Measurements from ENCODE around the gene PRKAG1.

Gene PRKAG1

DNA sequence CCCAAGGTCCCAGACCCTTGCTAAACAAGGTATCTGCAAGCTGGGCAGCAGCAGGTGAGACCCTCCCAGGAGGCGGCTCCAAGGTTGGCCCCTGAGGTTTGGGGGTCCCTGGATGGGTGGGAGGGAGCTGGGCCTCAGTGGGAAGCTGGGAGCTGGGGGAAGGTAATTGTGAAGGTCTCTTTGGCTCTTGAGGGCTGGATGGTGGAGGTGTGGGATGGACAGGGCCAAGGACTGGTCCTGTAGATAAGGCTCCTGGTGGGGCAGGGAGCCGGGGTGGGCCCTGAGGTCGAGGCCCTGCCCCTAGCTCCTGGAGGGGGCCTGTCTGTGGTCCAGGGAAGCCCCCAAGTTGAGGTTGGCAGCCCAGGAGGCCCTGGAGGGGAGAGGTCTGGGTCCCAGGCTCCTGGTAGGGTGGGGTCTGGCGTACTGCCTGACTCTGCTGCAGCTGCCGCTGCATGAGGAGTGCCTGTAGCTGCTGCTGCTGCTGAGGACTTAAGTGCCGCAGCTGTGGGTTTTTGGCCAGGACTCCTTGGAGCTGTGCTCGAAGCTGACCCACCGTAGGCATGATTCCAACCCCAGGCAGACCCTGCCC lies 13.1 kb upstream of the PRKAG1 start:
- no peak for DNase-seq (ENCODE audit: low read depth)

DNA sequence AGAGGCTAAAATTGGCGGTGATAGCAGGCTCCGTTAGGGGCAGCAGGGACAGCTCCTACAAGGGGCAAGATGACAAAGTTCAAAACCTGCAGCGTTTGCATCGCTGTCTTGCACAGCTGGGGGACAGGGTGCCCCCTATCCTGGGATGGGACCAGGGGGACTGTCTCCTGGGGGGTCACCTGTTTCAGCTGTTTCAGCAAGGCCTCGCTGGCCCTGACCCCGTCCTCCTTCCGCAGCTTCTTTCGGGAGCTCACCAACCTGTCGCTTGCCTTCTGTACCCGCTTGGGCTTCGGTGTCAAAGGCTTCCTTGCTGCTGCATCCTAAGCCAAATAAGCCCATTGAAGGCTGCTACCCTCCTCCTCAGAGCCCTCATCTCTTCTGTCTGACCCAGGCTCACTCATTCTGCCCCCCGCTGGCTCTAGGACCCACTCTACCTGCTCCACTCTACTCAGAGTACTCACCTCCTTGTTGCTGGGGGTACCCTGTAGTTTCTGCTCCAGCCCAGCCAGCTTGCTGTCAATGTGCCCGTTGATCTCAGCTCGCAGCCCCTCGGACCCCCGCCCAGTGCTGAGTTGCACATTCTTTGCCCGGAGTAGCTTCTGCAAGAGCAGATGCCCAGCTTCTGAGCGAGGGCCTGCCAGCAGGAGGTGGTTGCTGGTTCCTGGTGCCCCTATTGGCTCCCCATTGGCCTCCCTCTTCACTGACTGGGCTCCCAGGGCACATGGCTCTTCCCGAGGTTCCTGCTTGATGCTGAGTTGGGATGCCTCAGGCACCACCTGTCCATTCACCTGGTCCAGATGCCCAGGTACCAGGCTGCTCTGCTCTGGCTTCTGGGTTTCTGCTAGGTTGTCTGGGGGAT lies 12.4 kb upstream of the PRKAG1 start:
- no peak for DNase-seq (ENCODE audit: low read depth)

DNA sequence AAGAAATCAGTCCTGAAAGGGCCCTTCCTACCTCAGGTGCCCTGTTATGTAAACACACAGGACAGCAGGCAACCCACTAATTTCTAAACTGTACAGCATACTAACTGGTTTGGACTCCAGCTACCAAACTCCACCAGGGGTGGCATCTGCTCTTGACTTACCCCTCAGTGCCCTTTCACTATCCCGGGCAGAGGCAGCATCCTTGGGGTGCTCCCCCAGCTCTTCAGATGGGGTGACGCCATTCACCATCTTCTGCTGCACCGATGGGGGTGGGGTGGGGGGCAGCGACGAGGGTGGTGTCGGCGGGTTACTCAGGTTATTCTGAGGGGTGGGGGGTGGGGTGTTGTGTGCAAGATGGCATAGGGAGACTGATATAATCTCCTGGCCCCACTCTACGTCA lies 11.5 kb upstream of the PRKAG1 start:
- no peak for DNase-seq (ENCODE audit: low read depth)

DNA sequence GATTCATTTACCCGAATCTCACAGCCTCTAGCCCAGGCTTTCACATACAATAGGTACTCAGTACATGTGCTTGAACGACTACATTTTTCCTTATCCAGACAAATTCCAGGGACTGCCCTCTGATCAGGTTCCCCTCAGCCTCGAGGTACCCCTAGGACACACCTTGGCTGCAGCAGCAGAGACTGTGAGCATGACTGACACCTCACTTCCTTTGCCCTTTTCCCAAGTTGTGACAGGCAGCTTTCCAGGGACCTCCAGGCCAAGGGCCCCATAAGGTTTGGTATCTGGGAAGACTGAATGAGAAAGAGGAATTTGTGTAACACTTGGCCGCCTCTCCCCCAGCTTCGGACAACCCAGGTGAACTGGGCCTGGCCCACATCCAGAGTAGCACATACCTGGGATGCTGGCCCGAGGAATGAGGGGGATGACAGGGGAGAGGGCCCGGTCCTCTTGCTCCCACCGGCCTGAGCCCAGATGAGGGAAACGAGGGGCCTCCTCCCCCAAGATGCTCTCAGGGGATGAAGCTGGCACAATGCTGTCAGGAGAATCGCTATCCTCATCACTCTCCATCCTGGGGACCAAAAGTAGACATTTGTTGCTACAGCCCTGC lies 10.2 kb upstream of the PRKAG1 start:
- no peak for DNase-seq (ENCODE audit: low read depth)

DNA sequence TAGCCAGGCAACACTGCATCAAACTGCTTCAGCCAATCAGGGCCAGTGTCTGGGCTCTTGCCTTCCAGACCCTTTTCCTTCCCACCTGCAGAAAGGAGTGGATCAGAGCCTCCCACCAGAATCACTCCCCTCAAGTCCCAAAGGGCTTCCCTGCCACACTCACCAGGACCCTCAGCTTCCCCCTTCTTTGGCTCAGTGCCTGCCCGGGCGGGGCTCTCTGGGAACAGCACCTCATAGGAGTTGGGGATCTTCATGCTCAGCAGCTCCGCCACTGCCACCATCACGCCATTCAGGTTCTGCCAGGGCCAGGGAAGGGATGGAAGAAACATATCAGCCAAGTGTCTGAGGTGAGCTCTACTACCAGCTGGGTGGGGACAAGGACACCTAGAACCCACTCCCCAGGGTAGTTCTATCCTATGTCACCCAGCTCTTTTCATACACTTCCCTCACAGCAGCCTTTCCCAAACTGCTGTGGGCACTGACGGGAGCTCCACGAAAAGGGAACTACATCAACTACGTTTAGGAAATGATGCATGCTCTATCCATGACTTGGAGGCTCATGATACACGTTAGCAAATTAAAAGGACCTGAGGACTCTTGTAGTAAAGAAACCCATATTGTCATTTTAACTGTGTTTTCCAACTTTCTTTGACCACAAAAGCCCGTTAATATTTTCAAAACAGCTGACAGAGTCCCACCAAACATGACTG lies 9.4 kb upstream of the PRKAG1 start:
- DNase-seq (ENCODE audit: low read depth) = no peak

DNA sequence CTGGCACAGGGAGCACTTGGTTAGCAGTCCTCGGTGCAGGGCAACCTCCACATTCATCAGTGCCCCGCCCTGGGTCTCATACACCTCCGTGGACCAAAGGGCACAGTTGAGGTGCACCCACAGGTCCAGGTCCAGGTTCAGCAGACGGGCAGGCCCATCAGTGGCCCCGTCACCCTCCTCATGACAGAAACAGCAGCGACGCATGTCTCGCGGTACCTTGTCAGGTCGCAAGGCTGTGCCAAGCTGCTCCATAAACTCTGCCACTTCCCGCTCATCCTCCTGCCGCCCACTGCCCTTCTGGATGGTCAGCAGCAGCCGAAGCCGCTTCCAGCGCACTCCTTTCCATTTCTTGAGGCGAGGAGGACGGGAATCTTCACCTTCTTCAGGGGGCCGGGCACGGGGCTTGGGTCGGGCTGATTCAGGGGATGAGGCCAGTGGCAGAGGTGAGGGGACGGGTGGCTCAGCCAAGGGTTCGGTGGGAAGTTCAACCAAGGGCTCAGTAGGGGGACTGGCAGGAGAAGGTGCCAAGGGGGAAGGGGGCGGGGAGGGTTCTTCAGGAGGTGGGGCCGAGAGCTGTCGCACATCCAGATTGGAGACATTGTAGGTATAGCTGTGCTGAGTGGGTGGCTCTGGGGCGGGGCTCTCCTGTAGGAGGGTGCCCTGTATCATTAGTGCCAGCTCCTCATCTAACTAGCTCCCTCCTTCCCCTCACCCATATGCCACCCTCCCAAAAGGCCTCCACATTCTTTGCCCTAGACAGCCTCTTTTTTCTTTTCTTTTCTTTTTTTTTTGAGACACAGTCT lies 8.3 kb upstream of the PRKAG1 start:
- DNase-seq (ENCODE audit: low read depth) = no peak

DNA sequence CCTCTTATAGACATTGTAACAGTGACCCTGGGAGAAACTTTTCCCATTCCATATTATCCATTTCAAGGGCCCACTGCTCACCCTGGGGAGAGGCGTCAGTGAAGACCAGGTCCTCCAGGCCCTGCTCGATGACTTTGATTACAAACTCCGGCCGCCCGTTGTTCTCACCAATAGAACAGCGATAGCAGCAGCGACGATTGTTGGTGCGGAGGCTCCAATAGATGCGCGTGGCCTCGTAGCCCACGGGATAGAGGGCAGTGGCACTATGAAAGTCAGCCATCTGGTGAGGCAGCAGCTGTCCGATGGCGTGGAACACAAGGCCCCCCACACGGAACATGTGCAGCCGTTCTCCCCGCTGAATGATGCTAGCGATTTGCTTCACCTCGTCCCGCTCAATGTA lies 7.5 kb upstream of the PRKAG1 start:
- no peak for DNase-seq (ENCODE audit: low read depth)

DNA sequence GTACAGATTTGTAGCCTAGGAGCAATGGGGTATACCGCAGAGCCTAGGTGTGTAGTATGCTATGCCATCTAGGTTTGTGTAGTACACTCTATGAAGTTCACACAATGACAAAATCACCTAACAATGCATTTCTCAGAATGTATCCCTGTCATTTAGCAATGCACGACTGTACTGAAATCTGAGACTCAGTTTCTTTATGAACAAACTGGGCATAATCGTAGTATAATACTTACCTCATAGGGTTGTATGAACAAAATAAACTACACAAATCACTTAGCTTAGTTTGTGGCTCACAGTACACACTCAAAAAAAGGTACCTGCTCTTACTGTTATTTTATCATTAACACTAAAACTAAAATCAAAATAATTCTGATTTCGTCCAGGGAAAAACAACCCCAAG lies 6.9 kb upstream of the PRKAG1 start:
- no peak for DNase-seq (ENCODE audit: low read depth)

DNA sequence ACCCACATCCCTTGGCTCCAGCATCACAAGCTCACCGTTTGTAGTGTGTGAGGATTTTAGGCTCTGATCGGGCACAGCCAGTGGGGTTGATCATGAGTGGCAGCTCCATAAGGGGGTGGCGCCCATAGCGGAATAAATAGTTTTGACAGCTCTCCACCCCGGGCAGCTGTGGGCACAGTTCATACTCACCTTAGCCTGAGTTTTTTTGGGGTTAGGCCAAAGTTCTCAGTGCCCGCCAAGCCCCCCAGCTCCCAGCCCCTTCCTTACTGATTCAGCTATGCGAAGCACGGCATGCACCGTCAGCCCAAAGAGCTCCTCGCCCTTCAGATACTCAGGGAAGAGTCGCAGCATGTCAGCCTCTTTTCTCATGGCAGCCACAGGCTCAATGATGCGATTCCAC lies 6.0 kb upstream of the PRKAG1 start:
- DNase-seq (ENCODE audit: low read depth) = no peak

DNA sequence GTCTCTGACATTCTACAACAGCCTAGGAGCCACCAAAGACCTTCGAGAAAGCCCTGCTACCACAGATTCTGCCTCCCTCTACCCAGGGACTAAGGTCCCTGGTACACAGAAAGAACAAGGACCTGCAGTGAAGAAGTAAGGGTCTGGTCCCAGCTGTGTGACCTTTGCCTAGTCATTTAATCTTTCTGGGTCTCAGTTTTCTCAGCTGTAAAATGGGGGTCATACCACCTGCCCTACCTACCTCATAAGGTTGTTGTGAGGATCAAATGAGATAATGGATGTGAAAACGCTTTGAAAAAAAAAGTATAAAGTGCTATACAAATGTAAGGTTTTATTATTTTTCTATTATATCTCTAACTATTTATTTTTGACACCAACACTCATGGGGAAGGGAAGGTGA lies 5.2 kb upstream of the PRKAG1 start:
- DNase-seq (ENCODE audit: low read depth) = no peak

DNA sequence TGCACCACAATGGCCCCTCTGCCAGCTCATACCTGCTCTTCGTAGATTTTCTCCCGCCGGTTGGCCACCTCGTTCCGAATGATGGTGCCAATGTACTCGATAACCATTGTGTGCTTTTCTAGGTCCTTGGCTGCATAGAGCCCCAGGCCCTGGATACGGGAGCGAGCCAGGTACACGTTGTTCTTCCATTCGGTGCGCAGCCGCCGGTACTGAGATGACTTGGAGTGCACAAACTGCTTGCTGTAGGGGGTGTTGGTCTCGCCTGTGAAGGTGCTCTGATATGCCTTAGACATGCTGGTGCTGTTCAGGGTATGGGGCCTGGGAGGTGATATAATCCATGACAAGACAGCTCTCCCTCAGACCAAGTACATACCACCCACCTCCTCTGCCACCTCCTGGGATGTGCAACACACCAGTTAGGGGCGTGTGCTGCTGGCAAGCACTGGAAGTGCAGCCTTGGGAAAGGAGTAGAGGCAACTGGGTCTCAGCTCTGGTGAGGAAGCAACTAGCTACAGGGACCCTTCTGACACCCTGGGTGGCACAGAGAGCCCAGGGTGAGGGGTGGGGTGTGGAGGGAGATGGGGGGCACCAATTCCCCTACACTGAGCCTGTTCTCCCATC lies 4.1 kb upstream of the PRKAG1 start:
- DNase-seq (ENCODE audit: low read depth) = no peak

DNA sequence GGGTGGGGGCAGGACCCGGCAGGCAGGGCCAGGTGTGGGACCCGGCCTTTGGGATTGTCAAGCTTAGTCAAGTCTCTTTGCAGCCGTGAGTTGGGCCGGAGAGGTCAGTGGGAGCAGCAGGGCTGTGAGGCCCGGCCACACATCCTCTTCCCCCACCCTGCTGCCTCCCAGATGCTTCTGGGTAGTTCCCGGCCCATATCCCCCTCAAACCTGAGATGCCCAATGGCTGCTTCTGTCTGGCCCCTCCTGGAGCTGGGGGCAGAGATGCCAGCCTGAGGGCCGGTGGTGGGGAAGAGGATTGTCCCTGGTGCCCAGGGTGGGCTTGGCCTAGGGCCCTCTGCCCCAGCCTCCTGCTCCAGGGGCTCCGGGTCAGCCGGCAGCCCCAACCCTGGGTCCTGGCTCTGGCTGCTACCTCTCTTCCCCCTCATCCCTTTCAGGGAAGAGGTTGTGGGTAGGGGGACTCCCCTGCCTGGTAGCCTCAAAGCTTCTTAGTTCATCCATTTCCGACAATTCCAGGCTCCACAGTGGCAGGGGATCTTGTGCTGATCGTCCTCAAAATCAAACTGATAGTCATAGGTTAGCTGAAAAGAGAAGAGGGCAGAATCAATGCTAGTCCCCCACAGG lies 2.8 kb upstream of the PRKAG1 start:
- no peak for DNase-seq (ENCODE audit: low read depth)

DNA sequence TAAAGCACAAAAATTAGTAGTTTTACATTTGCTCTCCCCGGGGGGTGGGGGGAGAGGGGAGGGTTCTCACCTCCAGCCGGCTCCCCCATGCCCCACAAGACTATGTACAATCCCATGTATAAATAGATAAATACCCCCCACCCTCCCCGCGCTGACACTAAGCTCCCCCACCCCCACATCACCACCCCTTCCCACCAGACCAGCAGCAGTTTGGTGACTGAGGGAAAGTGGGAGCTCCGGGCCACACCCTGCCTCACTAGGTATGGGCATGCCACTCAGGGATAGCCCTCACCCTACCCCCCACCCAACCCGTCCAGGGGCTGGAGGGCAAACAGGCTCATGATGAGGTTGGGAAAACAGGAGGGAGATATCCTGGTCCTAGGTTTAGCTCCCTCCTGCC lies 1.9 kb upstream of the PRKAG1 start:
- DNase-seq (ENCODE audit: low read depth) = no peak

DNA sequence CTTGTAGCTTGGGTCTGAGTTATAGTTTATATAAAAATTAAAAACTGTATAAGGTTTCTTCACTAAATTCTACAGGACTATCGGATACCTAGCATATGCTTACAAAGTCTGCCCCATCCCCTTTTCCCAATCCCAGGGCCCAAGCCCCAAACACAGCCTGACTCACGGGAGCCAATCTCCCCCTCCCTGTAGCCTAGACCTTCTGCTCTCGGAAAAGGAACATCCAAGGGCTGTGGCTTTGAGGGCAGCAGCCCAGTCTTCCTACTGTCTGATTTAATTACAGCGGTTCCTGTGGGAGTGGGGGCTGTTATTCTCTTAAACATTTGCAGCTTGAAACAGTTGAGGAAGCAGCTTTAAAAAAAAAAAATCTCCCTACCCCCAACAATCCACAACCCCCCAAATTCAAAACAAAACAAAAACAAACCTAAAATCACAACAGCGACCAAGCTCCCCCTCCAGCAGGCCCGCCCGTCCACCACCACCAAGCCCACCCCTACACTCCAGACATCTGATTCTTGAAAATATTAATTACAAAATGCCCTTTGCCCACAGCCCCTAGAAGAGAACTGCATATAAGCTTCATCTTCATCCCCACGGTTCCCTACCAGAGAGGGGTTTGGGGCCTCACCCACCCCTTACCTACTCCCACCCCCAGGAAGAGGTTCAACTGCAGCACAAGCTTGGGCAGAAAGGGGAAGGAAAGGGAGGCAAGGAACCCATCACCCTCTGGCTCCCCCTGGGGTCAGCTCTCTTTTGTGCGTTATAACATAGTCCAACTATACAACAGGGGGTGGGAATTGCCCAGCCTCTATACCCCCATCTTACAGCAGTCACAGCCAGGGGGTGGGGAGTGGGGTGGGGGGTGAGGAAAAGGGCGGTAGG lies 1.1 kb upstream of the PRKAG1 start:
- no peak for DNase-seq (ENCODE audit: low read depth)

DNA sequence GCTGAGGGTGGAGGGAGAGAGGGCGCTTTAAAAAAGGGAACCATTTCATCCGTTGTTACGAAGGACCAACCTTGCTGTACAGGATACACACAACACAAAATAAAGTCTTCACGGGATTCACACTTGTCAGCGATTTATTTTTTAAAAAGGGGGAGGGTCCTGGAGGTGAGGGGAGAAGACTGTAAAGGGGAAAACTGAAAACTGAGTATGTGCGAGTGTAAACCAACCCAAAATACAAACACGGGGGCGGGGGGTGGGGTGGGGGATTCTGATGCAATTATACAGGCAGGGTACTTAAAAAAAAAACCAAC lies 499 bp upstream of the PRKAG1 start:
- no peak for DNase-seq (ENCODE audit: low read depth)

DNA sequence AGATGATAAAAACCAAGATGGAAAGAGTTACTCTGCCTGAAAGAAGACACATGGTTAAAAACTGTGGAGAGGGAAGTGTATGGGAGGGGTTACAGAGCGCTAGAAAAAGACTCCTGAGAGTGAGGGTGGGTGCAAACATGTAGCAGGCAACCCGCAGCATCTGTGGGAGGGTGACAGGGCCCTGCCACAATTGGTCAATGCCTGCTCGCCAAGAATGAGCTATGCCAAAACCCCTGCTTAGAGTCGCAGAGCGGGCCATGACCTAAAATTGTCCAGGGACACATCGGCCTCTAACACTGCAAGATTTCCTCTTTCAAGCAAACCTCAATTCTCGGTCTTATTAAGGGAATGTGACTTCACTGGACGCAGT lies 700 bp downstream of the PRKAG1 start:
- no peak for DNase-seq (ENCODE audit: low read depth)

DNA sequence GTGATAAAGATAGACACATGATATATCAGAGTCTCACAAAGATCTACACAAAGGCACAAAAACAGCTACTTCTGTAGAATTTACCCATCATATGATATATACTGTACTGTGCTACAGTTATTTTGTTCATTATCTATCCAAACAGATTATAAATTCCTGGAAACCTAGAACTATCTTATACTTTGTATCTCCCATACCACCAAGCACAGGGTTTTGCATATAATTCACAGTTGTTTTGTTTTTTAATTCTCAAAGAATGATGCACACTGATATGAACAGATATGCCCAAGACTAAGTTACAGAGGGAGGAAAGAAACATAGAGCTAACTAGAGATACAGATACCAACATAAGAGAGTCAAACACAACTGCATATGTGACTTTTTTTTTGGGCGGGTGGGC lies 3.4 kb downstream of the PRKAG1 start:
- DNase-seq (ENCODE audit: low read depth) = no peak

DNA sequence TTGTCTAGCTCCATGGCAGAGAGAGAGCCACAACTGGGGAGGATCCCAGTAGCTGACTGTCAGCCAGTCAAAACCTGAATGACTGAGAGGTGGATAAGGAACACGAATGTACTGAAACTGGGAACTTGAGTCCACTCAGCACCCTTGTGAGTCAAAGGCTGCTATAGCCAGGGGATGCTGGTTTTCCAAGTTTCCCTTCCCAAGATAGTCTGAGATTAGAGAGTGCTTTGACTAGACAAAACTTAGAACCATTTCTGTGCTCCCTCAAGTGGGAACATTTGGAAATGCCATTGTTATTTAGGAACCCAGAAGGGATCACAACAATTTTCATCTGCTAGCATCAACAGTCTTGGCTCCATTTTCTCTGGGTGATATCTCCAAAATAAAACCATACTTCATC lies 4.0 kb downstream of the PRKAG1 start:
- DNase-seq (ENCODE audit: low read depth) = no peak

DNA sequence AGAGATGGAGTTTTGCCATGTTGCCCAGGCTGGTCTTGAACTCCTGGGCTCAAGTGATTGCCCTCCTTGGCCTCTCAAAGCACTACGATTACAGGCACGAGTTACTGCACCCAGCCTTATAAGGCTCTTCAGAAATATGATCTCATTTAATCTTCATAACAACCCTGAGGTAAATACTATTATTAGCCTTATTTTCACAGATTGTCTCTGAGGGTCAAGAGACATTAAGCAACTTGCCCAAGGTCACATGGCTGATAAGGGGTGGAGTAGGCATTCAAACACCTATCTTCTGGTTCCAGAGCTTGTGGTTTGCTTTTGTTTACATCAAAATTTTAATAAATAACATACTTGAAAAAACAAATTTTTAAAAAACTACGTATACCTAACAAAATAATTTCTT lies 5.1 kb downstream of the PRKAG1 start:
- DNase-seq (ENCODE audit: low read depth) = no peak

DNA sequence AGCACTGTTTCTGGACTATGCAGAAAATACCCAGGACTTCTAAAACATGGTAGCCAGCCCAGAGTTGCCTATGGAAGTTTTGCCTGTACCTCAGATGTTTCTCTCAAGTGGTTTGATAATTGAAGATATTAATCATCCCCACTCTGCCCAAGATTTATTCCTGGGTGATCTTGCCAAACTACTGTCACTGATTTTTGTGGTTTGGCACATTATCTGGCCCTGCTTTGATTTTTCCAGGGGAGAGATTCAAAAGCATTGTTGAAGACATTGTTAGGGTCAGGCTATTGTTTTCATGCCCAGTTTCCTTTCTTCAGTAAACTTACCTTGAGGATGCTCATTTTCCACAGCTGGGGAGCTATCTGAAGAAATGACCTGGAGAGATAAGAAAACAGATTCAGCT lies 5.8 kb downstream of the PRKAG1 start:
- no peak for DNase-seq (ENCODE audit: low read depth)
